ENCODE data around the gene CARD11. TPM values are rescaled to one million over a fixed set of nuclear protein-coding genes. Genes with fewer than 3 reads are reported as not detected.

The CARD11 gene
- polyA plus RNA-seq, 1 donor: 4.8 TPM

DNA sequence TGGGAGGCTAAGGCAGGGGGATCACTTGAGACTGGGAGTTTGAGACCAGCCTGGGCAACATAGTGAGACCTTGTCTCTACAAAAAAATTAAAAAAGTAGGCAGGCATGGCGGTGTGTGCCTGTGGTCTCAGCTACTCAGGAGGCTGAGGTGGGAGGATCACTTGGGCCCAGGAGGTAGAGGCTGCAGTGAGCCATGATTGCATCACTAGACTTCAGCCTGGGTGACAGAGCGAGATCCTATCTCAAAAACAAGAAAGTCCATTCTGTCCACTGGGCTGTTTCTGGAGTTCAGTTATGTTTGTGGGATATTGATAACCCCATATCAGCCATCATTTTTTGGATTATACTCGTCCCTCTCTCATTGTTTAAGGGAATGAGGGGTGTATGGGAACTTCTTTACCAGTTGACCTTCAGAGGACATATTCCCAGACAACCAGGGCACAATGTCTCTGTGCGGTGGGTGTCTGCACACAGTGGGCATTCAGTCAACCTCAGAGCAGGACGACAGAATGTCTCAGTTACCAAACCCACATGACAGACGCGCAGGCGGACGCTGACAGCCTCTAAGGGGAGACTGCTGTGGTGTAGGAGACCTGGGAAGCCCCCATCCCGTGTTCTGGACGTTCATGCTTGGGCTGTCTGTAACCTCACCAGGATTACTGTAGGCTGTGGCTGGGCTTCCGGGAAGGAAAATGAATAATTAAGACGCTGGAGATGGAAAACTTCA lies 69.4 kb downstream of the CARD11 start:
- Histone ChIP-seq H3K36me3 (ENCODE audit: control insufficient read depth, insufficient read depth, low read length) (no peaks in the 10 kb centered on the region), H3K4me3 (ENCODE audit: low read length) (no peak overlapping the region), H3K4me1 (ENCODE audit: control insufficient read depth, insufficient read depth, low read length) (peaks cover 6% of the 10 kb centered on the region), H3K27ac (ENCODE audit: low read length) (no peak overlapping the region), H3K9me3 (ENCODE audit: control insufficient read depth, low read depth, low read length) (no peaks in the 10 kb centered on the region), H3K27me3 (ENCODE audit: control insufficient read depth, insufficient read depth, low read length) (peaks cover under 1% of the 10 kb centered on the region)
- no CpG with 5 or more reads among the region's 13 CpGs for WGBS (ENCODE audit: insufficient coverage, low lambda C conversion rate)
- DNase-seq: no peak

DNA sequence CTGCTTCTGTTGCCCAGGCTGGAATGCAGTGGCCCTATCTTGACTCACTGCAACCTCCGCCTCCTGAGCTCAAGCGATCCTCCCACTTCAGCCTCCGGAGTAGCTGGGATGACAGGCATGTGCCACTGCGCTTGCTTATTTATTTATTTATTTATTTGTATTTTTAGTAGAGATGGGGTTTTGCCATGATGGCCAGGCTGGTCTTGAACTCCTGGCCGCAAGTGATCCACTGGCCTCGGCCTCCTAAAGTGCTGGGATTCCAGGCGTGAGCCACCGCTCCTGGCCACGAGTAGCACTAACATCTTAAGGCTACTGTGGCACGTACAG lies 70.9 kb downstream of the CARD11 start:
- Histone ChIP-seq H3K36me3 (ENCODE audit: control insufficient read depth, insufficient read depth, low read length) (no peaks in the 10 kb centered on the region), H3K27ac (ENCODE audit: low read length) (no peak overlapping the region), H3K27me3 (ENCODE audit: control insufficient read depth, insufficient read depth, low read length) (no peaks in the 10 kb centered on the region), H3K9me3 (ENCODE audit: control insufficient read depth, low read depth, low read length) (no peaks in the 10 kb centered on the region), H3K4me1 (ENCODE audit: control insufficient read depth, insufficient read depth, low read length) (no peaks in the 10 kb centered on the region), H3K4me3 (ENCODE audit: low read length) (no peak overlapping the region)
- no peak for DNase-seq
- no CpG with 5 or more reads among the region's 10 CpGs for WGBS (ENCODE audit: insufficient coverage, low lambda C conversion rate)

DNA sequence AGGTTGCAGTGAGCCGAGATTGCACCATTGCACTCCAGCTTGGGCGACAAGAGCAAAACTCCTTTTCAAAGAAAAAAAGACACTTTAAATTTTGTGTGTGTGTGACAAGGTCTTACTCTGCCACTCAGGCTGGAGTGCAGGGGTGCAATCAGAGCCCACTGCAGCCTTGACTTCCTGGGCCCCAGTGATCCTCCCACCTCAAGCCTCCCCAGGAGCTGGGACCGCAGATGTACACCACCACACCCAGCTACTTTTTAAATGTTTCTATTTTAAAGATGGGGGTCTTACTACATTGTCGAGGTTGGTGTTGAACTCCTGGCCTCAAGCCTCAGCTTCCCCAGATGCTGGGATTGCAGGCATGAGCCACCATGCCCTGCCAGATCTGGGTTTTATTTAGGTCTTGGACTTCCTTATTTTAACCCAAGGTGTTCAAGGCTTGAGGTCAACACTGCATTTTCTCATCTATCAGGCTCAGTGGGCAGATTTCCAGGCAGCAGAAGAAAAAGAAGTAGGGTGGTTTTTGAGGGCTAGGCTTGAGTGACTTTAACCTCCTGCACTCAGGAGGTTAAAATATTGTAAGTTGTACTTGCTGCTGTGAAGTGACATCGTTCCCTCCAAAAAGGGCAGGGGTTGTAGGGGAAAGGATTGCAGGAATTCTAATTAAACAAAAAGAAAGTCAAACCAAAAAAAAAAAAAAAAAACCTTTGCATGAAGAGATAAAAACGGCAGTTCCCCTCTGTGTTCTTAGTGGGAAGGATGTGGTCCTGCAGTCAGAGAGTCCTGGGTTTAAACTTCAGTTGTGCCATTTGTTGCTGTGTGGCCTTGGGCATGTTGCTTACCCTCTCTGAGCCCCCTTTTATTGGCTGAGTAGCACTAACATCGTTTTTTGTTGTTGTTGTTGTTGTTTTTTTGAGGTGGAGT lies 71.5 kb downstream of the CARD11 start:
- Histone ChIP-seq H3K36me3 (ENCODE audit: control insufficient read depth, insufficient read depth, low read length) (no peaks in the 10 kb centered on the region), H3K9me3 (ENCODE audit: control insufficient read depth, low read depth, low read length) (no peaks in the 10 kb centered on the region), H3K4me3 (ENCODE audit: low read length) (no peak overlapping the region), H3K27me3 (ENCODE audit: control insufficient read depth, insufficient read depth, low read length) (no peaks in the 10 kb centered on the region), H3K27ac (ENCODE audit: low read length) (no peak overlapping the region), H3K4me1 (ENCODE audit: control insufficient read depth, insufficient read depth, low read length) (no peaks in the 10 kb centered on the region)
- no peak for DNase-seq
- WGBS (ENCODE audit: insufficient coverage, low lambda C conversion rate): no CpG with 5 or more reads among the region's 7 CpGs

- DNase-seq: no peak
- no peaks in the 10 kb centered on the region for H3K9me3 ChIP-seq (ENCODE audit: control insufficient read depth, low read depth, low read length)
- 87% methylated on average over 3 of the region's 11 CpGs for WGBS (ENCODE audit: insufficient coverage, low lambda C conversion rate)
- H3K36me3 ChIP-seq (ENCODE audit: control insufficient read depth, insufficient read depth, low read length): no peaks in the 10 kb centered on the region
- H3K27ac ChIP-seq (ENCODE audit: low read length): no peak overlapping the region
- H3K4me1 ChIP-seq (ENCODE audit: control insufficient read depth, insufficient read depth, low read length): no peaks in the 10 kb centered on the region
- no peak overlapping the region for H3K4me3 ChIP-seq (ENCODE audit: low read length)
- no peaks in the 10 kb centered on the region for H3K27me3 ChIP-seq (ENCODE audit: control insufficient read depth, insufficient read depth, low read length)
Observed at GRCh38 chr7:2970861-2971260, 72.8 kb downstream of the CARD11 start.

DNA sequence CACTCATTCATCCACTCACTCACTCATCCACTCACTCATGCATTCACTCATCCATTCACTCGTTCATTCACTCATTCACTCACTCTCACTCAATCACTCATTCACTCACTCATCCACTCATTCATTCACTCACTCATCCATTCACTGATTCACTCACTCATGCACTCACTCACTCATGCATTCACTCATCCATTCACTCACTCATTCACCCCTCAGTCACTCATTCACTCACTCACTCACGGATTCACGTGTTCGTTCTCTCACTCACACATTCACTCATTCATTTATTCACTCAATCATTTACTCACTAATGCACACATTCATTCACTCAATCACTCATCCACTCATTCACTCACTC lies 73.4 kb downstream of the CARD11 start:
- no peak overlapping the region for H3K27ac ChIP-seq (ENCODE audit: low read length)
- no peaks in the 10 kb centered on the region for H3K4me1 ChIP-seq (ENCODE audit: control insufficient read depth, insufficient read depth, low read length)
- WGBS (ENCODE audit: insufficient coverage, low lambda C conversion rate): 100% methylated on average over 4 of the region's 4 CpGs
- H3K27me3 ChIP-seq (ENCODE audit: control insufficient read depth, insufficient read depth, low read length): no peaks in the 10 kb centered on the region
- DNase-seq: no peak
- no peaks in the 10 kb centered on the region for H3K36me3 ChIP-seq (ENCODE audit: control insufficient read depth, insufficient read depth, low read length)
- no peak overlapping the region for H3K4me3 ChIP-seq (ENCODE audit: low read length)
- H3K9me3 ChIP-seq (ENCODE audit: control insufficient read depth, low read depth, low read length): no peaks in the 10 kb centered on the region

GRCh38 chr7:2969398-2970306 lies 74.0 kb downstream of the CARD11 start:
- no peak for DNase-seq
- Histone ChIP-seq H3K27ac (ENCODE audit: low read length) (no peak overlapping the region), H3K9me3 (ENCODE audit: control insufficient read depth, low read depth, low read length) (no peaks in the 10 kb centered on the region), H3K4me1 (ENCODE audit: control insufficient read depth, insufficient read depth, low read length) (no peaks in the 10 kb centered on the region), H3K36me3 (ENCODE audit: control insufficient read depth, insufficient read depth, low read length) (no peaks in the 10 kb centered on the region), H3K4me3 (ENCODE audit: low read length) (no peak overlapping the region), H3K27me3 (ENCODE audit: control insufficient read depth, insufficient read depth, low read length) (no peaks in the 10 kb centered on the region)
- WGBS (ENCODE audit: insufficient coverage, low lambda C conversion rate): 100% methylated on average over 6 of the region's 6 CpGs

DNA sequence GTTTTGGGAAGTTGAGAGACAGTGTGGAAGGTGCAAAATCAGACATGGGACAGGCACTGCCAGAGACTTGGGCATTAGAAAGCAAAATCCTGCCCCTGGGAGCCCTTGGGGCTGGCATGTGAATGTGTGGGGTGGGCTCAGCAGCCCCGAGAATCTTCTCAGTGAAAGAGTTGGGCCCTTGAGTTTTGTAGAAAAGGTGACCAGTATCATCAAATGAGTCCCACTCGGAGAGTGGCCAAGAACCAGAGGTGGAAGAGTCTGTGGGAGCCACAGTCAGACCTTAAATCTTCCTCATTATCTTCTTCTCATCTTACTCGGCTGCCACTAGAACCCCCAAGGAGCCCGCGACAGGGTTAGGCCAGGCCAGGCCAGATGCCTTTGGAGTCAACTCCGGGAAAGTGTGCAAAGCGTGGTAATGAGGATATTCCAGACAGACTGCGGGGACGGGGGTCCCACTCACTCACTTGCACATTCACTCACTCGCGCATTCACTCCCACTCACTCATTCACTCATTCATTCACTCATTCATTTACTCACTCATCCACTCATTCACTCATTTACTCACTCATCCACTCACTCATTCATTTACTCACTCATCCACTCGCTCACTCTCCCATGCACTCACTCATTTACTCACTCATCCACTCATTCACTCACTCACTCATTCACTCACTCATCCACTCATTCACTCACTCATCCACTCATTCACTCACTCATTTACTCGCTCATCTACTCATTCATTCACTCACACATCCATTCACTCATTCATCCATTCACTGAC lies 74.9 kb downstream of the CARD11 start:
- H3K9me3 ChIP-seq (ENCODE audit: control insufficient read depth, low read depth, low read length): no peaks in the 10 kb centered on the region
- no peak for DNase-seq
- 98% methylated on average over 6 of the region's 13 CpGs for WGBS (ENCODE audit: insufficient coverage, low lambda C conversion rate)
- H3K27ac ChIP-seq (ENCODE audit: low read length): no peak overlapping the region
- H3K4me1 ChIP-seq (ENCODE audit: control insufficient read depth, insufficient read depth, low read length): no peaks in the 10 kb centered on the region
- no peaks in the 10 kb centered on the region for H3K27me3 ChIP-seq (ENCODE audit: control insufficient read depth, insufficient read depth, low read length)
- no peak overlapping the region for H3K4me3 ChIP-seq (ENCODE audit: low read length)
- H3K36me3 ChIP-seq (ENCODE audit: control insufficient read depth, insufficient read depth, low read length): no peaks in the 10 kb centered on the region

- H3K9me3 ChIP-seq (ENCODE audit: control insufficient read depth, low read depth, low read length): no peaks in the 10 kb centered on the region
- H3K4me1 ChIP-seq (ENCODE audit: control insufficient read depth, insufficient read depth, low read length): no peaks in the 10 kb centered on the region
- no peaks in the 10 kb centered on the region for H3K36me3 ChIP-seq (ENCODE audit: control insufficient read depth, insufficient read depth, low read length)
- H3K27ac ChIP-seq (ENCODE audit: low read length): no peak overlapping the region
- WGBS (ENCODE audit: insufficient coverage, low lambda C conversion rate): no CpG with 5 or more reads among the region's 8 CpGs
- no peak for DNase-seq
- H3K27me3 ChIP-seq (ENCODE audit: control insufficient read depth, insufficient read depth, low read length): no peaks in the 10 kb centered on the region
- no peak overlapping the region for H3K4me3 ChIP-seq (ENCODE audit: low read length)
Observed at GRCh38 chr7:2968176-2968575, 75.5 kb downstream of the CARD11 start.

DNA sequence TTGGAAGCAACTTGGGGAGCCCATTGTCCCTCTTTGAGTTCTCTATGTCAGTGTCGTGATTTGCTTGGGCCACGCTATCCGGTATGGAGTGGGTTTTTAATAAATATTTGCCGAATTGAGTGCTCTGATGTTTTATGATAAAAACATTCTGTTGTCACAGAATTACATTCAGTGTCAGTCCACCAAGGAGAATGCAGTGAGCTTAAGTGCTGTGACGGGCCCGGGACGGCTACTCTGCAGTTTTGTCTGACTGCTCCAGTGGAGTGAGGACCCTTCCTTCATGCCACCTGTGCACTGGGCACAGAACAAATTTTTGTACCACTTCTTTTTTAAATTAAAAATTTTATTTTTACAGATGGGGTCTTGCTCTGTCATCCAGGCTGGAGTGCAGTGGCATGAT lies 76.0 kb downstream of the CARD11 start:
- no CpG with 5 or more reads among the region's 7 CpGs for WGBS (ENCODE audit: insufficient coverage, low lambda C conversion rate)
- no peaks in the 10 kb centered on the region for H3K4me1 ChIP-seq (ENCODE audit: control insufficient read depth, insufficient read depth, low read length)

More for the DNA sequence above, 76.0 kb downstream of the CARD11 start:
- H3K36me3 ChIP-seq (ENCODE audit: control insufficient read depth, insufficient read depth, low read length): no peaks in the 10 kb centered on the region
- H3K4me3 ChIP-seq (ENCODE audit: low read length): no peak overlapping the region
- DNase-seq: no peak
- no peaks in the 10 kb centered on the region for H3K27me3 ChIP-seq (ENCODE audit: control insufficient read depth, insufficient read depth, low read length)
- H3K9me3 ChIP-seq (ENCODE audit: control insufficient read depth, low read depth, low read length): no peaks in the 10 kb centered on the region
- no peak overlapping the region for H3K27ac ChIP-seq (ENCODE audit: low read length)
